ENCODE results near the gene TBC1D14. TPM values are rescaled to one million over a fixed set of nuclear protein-coding genes. Genes with fewer than 3 reads are reported as not detected.

Gene TBC1D14
- total RNA-seq, 1 donor from 2014 or later: 61.8 TPM

GRCh38 chr4:7032596-7032995 lies 123.0 kb downstream of the TBC1D14 start:
- Mint-ChIP-seq H3K36me3 (ENCODE audit: insufficient read depth) (peaks cover 13% of the 10 kb centered on the region), H3K27me3 (no peaks in the 10 kb centered on the region), H3K9me3 (ENCODE audit: low read depth) (no peaks in the 10 kb centered on the region), H3K4me3 (ENCODE audit: low read depth) (no peak overlapping the region), H3K4me1 (ENCODE audit: low read depth) (peaks cover 7% of the 10 kb centered on the region), H3K27ac (no peak overlapping the region)
- no peak for DNase-seq (ENCODE audit: low spot score, unreplicated experiment)
- TF ChIP-seq CTCF (IDR thresholded peaks at IDR 0.05; ENCODE audit: unreplicated experiment): no peak

DNA sequence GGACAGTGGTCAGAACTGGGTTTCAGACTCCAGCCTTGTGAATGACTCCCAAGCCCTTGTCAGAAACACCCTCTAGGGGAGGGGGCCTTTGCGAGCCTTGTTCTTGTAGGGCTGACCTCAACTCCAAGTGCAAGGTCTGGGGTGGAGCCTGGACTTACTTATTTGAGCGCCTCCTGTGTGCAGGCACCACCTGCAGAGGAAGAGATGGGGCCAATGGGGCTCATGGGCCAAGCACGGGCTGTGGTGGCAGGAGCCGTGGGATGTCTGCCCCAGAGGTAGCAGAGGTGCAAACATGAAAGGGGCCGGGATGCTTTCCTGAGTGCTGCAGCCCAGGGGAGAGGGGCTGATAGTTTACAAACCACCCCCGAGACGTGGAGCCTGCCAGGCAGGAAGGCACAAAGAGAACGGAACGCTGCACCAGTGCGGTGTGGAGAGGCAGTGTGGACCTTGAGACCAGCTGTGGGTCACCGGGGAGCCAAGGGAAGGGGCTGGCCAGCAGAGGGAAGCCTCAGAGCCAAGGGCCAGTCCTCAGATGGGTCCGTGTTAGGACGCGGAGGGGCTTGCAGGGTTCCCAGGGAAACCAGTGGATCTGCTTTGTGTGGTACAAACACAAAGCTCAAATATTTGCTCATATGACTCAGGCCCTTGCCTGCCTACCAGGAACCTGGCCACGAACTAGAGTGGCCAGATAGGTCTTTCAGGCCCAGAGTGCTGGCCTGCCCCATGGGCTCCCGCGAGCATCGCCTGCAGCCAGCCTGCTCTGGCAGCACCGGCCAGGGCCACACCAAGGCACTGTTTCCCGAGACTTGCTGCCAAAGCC lies 124.8 kb downstream of the TBC1D14 start:
- no peaks in the 10 kb centered on the region for H3K27me3 Mint-ChIP-seq
- peak overlapping the region; percentile 83 for H3K27ac Mint-ChIP-seq
- DNase-seq (ENCODE audit: low spot score, unreplicated experiment): peak; percentile 34
- H3K4me1 Mint-ChIP-seq (ENCODE audit: low read depth): peaks cover 7% of the 10 kb centered on the region
- peak; percentile 25 for TF ChIP-seq CTCF (IDR thresholded peaks at IDR 0.05; ENCODE audit: unreplicated experiment)
- H3K4me3 Mint-ChIP-seq (ENCODE audit: low read depth): peak overlapping the region; percentile 38
- peaks cover 8% of the 10 kb centered on the region for H3K36me3 Mint-ChIP-seq (ENCODE audit: insufficient read depth)
- H3K9me3 Mint-ChIP-seq (ENCODE audit: low read depth): no peaks in the 10 kb centered on the region

DNA sequence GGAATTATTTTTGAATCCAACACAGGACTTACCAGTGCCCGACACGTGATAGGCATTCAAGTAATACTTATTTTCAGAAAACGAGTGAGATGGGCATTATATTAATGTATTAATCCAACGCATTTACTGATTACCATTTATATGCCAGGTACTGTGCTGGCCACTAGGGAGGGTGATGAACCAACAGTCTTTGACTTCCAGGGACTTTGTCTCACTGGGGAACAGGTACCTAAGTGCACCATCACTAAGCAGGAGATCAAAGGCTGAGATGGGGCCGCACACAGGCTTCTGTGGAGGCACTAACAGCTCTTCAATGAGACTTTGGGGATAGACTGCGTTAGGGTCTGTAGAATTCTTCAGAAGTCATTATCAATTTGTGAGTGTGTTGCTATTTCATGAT lies 127.8 kb downstream of the TBC1D14 start:
- no peak overlapping the region for H3K4me3 Mint-ChIP-seq (ENCODE audit: low read depth)
- H3K4me1 Mint-ChIP-seq (ENCODE audit: low read depth): peaks cover 18% of the 10 kb centered on the region
- no peak overlapping the region for H3K27ac Mint-ChIP-seq
- H3K27me3 Mint-ChIP-seq: peaks cover 7% of the 10 kb centered on the region
- no peak for DNase-seq (ENCODE audit: low spot score, unreplicated experiment)
- H3K36me3 Mint-ChIP-seq (ENCODE audit: insufficient read depth): peaks cover 2% of the 10 kb centered on the region
- no peak for TF ChIP-seq CTCF (IDR thresholded peaks at IDR 0.05; ENCODE audit: unreplicated experiment)
- H3K9me3 Mint-ChIP-seq (ENCODE audit: low read depth): no peaks in the 10 kb centered on the region

DNA sequence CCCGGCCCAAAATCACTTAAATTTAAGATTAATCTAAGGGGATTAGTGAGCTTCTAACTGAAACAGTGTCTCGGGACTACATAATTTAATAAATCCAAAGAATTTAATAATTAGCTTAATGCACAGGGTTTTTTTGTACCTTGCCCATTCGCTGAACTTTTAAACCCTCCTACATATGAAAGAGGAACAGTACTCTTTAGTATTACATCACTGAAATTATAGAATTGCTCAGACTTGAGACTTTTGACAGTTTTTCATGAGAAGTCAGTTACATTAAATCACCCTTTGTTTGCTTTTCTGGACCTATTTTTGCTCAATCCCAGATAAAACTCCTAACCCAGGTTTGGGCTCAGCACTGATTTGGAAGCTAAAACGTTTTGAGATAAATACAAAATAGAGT lies 131.1 kb downstream of the TBC1D14 start:
- TF ChIP-seq CTCF (IDR thresholded peaks at IDR 0.05; ENCODE audit: unreplicated experiment): no peak
- peaks cover 2% of the 10 kb centered on the region for H3K36me3 Mint-ChIP-seq (ENCODE audit: insufficient read depth)
- H3K27me3 Mint-ChIP-seq: peaks cover 7% of the 10 kb centered on the region
- H3K9me3 Mint-ChIP-seq (ENCODE audit: low read depth): no peaks in the 10 kb centered on the region
- H3K4me3 Mint-ChIP-seq (ENCODE audit: low read depth): no peak overlapping the region
- peaks cover 25% of the 10 kb centered on the region for H3K4me1 Mint-ChIP-seq (ENCODE audit: low read depth)
- no peak overlapping the region for H3K27ac Mint-ChIP-seq
- no peak for DNase-seq (ENCODE audit: low spot score, unreplicated experiment)

GRCh38 chr4:7041246-7041645 lies 131.6 kb downstream of the TBC1D14 start:
- peak overlapping the region; percentile 80 for H3K4me3 Mint-ChIP-seq (ENCODE audit: low read depth)
- peaks cover 7% of the 10 kb centered on the region for H3K27me3 Mint-ChIP-seq
- H3K27ac Mint-ChIP-seq: no peak overlapping the region
- H3K4me1 Mint-ChIP-seq (ENCODE audit: low read depth): peaks cover 25% of the 10 kb centered on the region
- no peaks in the 10 kb centered on the region for H3K9me3 Mint-ChIP-seq (ENCODE audit: low read depth)
- peaks cover 2% of the 10 kb centered on the region for H3K36me3 Mint-ChIP-seq (ENCODE audit: insufficient read depth)
- TF ChIP-seq CTCF (IDR thresholded peaks at IDR 0.05; ENCODE audit: unreplicated experiment): no peak
- no peak for DNase-seq (ENCODE audit: low spot score, unreplicated experiment)

All from progenitor cell of endocrine pancreas (in vitro differentiated cells).